GM18502 (cell line): Measurements from ENCODE around the gene PRODH.
"Not testable (repeated sequence)": the region's sequence is repeated elsewhere in the genome, so short reads cannot be mapped to it uniquely, and the experiment has no call there.

Experiments used
- ATAC-seq: cut with Tn5 transposase; IDR thresholded peaks from one replicate; pipeline ENCODE4 v1.9.1; 2021; ENCODE audit warnings: mild to moderate bottlenecking; ENCODE audit not compliant: unreplicated experiment, poor library complexity

The PRODH gene

GRCh38 chr22:18935889-18936529 lies at the start of gene PRODH:
PRODH (minus strand) TSS chr22:18936293; CDS start chr22:18936287, 6 bp downstream.
- ATAC-seq: no peak

- ATAC-seq: no peak
Measured at GRCh38 chr22:18985780-18986179, 49.7 kb upstream of the PRODH start.

- no peak for ATAC-seq
Measured at GRCh38 chr22:18984564-18984963, 48.5 kb upstream of the PRODH start.

- no peak for ATAC-seq
Measured at GRCh38 chr22:18983120-18983651, 47.1 kb upstream of the PRODH start.

GRCh38 chr22:18980829-18981228 lies 44.7 kb upstream of the PRODH start:
- ATAC-seq: no peak

GRCh38 chr22:18979957-18980356 lies 43.9 kb upstream of the PRODH start:
- no peak for ATAC-seq

- ATAC-seq: no peak
Measured at GRCh38 chr22:18978506-18978905, 42.4 kb upstream of the PRODH start.

GRCh38 chr22:18977824-18978425 lies 41.8 kb upstream of the PRODH start:
- ATAC-seq: no peak

GRCh38 chr22:18976197-18976751 lies 40.2 kb upstream of the PRODH start:
- no peak for ATAC-seq

GRCh38 chr22:18975434-18976196 lies 39.5 kb upstream of the PRODH start:
- no peak for ATAC-seq

GRCh38 chr22:18974477-18975180 lies 38.5 kb upstream of the PRODH start:
- no peak for ATAC-seq

GRCh38 chr22:18973264-18974031 lies 37.4 kb upstream of the PRODH start:
- no peak for ATAC-seq

- ATAC-seq: not testable (repeated sequence)
Measured at GRCh38 chr22:18972591-18972990, 36.5 kb upstream of the PRODH start.

GRCh38 chr22:18972029-18972428 lies 35.9 kb upstream of the PRODH start:
- ATAC-seq: not testable (repeated sequence)

GRCh38 chr22:18971321-18971751 lies 35.2 kb upstream of the PRODH start:
- no peak for ATAC-seq

GRCh38 chr22:18970948-18971315 lies 34.8 kb upstream of the PRODH start:
- no peak for ATAC-seq

GRCh38 chr22:18970176-18970947 lies 34.3 kb upstream of the PRODH start:
- ATAC-seq: no peak

- ATAC-seq: not testable (repeated sequence)
Measured at GRCh38 chr22:18969158-18969942, 33.3 kb upstream of the PRODH start.
